EL (cell line): Measurements from ENCODE around the gene SMTNL1.

Experiments used
- DNase-seq: peaks from one replicate; pipeline ENCODE4 v3.0.0-alpha.2; 2016

SMTNL1 gene, protein sequence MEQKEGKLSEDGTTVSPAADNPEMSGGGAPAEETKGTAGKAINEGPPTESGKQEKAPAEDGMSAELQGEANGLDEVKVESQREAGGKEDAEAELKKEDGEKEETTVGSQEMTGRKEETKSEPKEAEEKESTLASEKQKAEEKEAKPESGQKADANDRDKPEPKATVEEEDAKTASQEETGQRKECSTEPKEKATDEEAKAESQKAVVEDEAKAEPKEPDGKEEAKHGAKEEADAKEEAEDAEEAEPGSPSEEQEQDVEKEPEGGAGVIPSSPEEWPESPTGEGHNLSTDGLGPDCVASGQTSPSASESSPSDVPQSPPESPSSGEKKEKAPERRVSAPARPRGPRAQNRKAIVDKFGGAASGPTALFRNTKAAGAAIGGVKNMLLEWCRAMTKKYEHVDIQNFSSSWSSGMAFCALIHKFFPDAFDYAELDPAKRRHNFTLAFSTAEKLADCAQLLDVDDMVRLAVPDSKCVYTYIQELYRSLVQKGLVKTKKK

DNA sequence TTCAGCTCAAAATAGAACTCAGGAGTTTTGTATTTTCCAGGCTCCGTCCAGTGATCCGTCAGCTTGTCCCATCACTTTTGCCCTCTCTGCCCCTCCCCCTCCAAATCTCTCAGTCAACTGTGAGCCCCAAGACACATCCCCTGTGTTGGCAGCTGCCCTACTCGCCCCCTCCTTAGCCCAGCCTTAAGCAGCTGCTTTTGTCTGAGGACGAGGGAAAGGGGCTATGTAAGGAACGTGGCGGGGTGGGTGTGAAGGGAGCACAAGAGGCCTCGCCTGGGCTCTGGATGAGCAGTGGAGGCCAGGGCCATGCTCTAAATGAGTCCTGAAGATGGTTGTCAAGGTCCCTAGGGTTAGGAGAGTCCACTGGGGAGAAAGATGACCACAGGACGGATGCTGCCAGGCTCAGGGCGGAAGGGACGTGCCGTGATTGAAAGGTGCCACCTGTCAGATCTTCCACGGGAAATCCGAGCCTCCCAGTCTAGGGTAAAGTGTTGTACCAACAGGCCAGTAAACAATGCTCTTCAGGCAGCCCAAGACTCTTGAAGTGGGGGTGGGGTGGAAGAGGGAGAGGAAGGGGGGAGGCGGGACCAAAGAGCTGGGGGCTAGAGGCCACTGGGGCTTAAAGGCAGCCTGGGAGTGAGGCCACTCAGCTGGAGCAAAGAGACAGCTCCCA lies at the start of gene SMTNL1:
SMTNL1 (plus strand) TSS at position 649 of the 673 bp plus-strand sequence. CDS start 5,048 bp downstream, outside the sequence.
- DNase-seq: no peak

DNA sequence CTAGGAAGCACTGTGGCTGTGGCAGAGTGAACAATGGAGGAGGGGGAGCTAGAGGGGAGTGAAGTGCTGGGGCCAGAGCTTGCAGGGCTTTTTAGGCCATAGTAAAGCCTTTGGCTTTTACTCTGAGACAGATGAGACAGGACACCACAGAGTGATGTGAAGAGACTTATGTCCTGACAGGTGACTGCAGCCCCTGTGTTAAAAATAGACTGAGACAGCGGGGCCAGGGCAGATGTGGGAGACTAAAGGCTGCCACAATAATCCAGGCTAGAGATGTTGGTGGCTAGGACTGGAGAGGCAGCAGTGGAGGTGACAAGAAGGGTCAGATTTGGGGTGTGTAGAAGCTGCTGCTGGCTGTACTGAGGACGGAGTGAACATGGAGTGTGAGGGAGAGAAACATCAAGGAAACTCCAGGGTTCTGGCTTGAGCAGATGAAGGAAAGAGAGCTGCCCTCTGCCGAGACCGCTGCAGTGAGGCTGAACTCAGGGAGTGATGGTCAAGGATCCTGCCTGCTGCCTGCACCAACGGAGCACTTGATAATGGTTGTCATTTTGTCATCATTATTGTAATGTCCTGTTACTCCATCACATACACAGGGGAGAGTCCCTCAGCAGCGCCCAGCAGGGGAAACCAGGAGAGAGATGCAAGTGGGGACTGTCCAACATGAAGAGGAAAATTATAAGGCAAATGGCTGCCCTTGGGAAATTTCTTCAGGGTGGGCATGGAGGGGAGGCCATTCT lies 49.3 kb upstream of the SMTNL1 start:
- no peak for DNase-seq

DNA sequence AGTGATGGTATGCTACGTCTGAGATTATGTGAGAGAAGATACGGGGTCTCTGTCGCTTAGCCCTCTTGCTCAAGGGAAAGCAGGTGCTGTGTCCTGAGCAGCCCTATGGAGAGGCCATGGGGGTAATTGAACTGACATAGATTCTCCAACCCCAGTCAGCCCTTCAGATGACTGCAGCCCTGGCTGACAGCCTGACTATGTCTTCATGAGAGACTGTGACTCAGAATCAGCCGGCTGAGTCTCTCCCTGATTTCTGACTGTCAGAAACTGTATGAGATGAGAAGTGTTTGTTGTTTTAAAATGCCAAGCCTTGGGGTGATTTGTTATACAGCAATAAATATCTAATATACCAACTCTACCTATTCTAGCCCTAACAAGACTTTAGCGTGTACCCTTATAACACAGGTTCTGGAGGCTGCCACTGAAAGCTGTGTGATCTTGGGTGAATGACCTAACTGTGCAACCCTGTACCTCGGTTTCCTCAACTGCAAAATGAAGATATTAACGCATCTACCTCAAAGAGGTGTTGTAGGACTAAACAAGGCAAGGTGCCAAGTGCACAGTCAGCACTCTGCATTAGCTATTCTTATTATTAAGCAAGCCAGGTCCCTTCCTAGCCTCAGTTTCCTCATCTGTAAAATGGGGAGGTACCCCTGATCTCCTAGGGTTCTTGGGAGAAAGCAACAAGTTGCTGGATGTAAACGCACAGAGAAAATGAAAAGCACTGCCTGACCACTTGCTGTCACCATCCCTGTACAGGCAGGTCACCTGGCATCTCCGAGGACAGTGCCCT lies 46.7 kb upstream of the SMTNL1 start:
- peak; percentile 43 for DNase-seq

DNA sequence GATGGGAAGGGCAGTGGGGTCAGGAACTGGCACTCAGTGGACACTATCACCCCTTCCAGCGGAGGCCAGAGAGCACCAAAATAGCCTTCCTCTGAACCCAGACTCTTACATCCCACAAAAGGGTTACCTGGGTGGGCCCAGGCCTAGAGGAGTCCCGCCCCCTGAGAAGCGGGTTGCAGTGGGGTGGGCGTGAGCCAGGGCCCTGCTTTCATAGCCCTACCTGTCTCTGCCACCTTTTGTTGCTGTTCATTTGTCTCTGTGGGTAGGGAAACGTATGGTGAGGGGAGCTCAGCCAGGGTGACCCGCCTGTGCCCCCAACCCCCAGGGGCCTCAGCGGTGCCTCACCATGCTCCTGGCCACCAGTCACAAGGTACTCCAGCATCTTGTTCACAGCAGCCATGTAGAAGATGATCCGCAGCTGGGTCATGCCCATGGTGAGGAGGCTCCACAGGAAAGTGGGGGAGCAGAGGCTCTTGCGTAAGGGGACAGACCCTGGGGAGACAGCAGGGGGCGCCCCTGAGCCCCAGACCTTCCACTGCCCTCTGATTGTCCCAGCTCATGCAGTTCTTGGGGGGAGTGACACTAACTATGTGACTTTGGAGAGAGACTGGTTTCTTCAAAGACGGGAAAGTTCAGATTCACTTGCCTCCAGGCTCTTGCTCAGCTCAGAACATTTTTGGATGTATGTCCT lies 45.9 kb upstream of the SMTNL1 start:
- DNase-seq: peak; percentile 44

DNA sequence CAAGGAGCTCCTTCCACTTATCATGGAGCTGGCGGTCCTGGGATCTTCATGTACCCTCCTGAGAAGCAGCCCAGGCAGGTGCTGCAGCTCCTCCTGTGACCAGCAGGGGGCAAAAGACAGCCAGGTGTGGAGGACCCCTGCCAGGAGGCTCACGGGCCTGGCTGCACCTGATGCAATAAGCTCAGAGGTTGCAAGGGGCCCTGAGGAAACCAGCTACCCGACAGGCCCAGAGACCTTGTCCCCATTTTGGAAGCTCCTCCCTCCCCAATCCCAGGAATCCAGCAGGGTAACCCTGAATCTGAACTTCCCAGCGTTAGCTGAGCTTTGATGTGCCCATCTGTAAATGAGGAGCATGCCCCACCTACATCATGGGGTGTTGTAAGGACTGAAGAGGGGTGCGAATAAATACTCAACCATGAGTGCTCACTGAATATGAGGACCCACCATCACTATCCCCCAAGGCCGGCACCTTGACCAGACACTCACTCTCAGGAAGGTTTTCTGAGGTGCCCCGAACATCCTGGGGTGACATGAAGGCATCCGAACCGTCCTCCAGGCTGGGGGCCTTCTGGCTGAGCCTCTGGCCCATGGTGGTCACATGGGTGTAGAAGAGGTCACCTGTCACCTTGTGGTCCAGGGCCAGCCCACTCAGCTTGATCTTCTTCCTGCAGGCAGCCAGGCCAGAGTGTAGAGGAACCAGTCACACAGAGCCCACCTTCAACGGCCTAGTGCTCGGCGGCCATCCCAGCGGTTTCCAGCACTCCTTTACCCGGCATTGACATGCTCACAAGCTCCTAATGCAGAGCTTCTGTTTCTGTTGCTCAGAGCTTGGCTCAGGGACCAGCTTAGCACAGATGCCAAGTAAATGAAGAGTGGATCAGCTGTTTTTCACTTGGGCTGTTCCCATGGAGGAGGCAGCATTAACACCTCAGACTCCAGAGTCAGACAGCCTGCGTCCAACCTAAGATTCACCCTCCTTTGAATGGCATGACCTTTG lies 43.6 kb upstream of the SMTNL1 start:
- DNase-seq: peak; percentile 31

DNA sequence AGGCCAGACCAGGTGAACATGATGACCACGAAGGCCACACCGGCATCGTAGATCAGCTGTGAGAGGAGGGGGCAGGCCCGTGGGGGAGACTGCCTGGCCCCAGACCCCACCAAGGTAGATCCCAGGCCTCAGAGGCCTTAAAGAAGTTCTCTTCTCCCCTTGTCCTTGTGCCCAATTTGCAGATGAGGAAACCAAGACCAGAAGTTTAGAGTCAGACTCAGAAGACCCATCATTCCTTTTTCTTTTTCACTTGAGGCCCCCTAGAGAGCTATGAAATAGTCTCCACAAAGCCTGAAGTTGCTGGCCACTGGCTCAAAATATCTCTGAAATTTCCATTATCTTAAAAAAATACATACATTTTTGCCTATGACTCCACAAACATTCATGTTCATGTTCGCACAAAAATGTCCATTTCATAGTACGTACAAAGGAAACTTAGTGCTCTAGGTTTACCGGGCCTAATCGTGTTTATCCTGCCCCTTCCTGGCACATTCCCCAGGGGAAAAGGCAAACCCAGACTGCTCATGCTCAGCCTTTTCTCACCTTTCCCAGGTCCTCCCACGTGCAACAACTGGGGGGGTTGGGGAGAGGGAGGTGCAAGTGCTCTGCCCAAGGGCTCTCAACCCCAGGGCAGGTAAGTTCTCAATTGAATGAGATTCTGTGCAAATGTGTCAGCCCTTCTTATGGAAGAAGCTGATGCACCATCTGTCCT lies 41.1 kb upstream of the SMTNL1 start:
- no peak for DNase-seq

DNA sequence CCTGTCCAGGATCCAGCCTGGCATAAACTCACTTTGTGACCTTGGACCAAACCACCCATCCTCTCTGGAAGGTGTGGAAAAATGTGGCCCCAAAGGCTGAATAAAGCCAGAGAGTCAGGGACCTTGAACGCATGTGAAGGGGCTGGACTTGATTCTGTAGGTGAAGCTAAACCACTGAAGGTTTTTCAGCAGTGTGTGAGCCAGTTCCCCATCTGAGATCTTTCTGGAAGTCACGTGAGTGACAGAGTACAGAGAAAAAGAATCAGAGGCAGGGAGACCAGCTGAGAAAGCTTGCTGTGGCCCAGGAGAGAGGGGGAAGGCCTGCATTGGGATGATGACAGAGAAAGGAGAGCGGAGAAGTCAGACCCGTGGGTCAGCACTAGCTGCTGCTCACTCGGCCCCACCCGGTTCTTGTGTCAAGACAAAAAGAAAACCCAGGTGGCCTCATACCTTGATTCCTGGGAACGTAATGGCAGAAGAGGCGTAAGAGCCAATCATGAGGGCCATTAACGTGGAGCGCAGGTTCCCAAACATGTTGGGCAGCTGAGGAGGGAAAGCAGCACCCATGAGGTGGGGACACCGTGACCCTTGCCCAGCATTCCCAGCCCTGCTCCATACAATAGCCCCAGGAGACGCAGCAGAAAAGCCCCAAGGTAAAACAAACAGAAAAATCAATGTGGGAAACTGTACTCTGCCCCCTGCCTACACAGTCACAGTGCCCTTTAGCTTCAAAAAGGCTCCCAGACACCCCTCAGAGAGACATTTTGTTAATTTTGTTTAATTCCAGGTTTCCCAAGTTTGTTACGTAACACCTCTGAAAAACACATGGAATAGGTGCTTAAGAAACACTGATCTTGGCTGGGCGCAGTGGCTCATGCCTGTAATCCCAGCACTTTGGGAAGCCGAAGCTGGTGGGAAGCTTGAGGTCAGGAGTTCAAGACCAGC lies 39.8 kb upstream of the SMTNL1 start:
- no peak for DNase-seq

DNA sequence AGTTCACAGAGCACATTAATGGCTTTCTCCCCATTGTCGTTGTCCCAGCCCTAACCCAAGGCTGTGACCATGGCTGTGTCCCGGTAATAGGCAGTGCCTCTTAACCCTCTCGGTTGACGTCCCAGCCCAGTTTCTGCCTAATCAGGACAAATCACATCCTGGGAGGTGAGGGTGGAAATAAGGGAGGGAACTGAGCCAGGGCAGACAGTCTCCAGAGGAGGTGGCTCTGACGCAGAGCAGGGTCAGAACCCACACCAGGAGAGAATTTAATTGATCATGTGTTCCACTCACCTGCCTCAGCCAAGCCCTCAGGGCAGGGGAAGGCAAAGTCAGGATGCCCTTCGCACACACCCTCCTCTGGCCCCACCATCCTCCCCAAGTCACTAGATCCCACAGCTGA lies 38.9 kb upstream of the SMTNL1 start:
- no peak for DNase-seq

DNA sequence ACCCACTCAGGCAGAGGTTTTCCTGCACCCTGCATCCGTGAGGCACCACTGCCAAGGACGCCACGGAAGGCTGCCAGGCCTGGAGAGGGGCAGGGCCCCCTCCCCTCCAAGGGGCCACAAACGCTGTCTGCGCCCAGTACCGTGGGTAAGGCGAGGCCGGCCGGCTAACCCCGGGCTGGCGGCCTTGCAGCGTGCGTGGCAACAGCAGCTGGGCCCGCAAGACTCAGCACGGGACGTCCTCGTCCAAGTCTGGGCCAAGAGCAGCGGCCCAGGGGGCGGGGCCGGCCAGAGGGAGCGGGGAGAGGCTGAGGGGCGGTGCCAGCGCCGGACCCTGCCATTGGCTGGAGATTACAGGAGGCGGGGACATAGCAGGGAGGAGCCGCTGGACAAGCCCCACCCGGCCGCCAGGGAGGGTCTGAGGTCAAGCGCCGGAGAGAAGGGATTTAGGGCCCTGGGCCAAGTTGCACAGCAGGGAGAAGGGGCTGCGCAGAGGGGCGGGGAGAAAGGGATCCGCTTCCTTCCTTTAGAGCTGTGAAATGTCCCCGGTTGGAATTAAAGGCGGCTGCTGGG lies 37.9 kb upstream of the SMTNL1 start:
- DNase-seq: peak; percentile 92

DNA sequence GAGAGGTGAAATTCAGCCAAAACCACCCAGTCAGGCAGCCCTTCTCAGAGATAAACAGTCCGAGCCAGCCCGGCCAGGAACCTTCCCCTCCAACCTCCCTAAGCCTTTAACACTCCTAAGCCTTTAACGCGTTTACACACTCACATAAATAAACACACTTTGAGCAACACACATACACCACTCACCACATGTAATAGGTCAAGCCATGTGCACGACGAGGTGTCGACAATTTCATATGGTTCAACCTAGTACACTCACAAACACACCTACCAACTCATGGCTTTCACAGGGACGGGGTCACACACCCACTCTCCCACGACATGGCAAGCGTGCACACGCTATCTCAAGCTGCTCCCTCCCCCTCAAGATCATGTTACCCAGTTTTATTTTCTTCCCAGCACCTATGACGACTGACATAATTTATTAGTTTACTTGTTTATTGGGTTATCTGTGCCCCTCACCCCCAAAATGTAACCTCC lies 37.4 kb upstream of the SMTNL1 start:
- no peak for DNase-seq

DNA sequence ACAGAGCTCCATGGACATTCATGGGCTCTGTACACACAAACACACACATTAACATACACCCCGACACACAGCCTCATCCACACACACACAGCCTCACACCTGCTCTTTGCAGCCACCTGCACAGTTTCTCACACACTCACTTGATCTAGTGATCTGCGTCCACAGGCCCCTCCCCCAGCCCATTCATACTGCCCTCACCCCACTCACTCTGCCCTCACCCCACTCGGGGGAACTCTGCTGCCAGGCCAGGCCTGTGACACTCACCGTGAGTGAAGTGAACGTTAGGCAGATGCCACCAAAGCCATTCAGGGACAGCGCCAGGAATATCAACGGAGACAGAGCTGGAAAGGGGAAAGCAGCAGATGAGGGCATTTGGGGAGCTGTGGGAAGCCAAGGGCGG lies 36.9 kb upstream of the SMTNL1 start:
- no peak for DNase-seq

DNA sequence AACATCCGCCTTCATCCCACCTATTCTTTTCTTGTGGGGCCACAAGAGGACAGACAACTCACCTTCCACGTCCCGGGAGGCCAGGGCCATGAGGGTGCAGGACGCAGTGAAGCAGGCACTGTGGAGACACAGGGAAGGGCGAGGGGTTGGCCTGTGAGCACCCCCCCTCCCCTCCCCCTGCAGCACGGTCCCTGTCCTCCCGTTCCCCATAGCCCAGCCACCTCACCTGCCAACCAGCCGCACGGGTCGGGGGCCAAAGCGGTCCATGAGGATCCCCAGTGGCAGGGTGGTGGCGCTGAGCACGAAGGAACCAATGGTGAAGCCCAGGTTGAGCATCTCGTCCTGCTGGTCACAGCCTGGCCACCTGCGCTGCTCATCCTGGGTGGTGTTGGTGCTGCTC lies 36.5 kb upstream of the SMTNL1 start:
- DNase-seq: no peak

DNA sequence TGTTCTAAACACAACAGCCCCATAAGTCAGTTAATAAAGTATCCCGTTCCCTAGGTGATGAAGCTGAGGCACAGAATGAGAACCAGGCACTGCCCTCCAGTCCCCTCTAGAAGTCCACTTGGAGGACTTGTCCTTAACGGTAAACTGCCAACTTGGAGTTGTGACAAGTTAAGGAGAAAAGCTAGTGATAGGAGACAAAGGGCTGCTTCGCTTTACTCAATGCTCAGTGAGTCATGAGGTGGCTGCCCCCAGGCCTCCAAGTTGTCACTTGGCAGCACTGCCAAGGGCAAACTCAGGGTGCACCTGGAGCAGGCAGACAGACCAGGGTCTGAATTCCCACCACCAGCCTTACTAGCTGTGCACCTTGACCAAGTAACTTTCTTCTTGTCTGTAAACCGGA lies 35.4 kb upstream of the SMTNL1 start:
- DNase-seq: no peak

DNA sequence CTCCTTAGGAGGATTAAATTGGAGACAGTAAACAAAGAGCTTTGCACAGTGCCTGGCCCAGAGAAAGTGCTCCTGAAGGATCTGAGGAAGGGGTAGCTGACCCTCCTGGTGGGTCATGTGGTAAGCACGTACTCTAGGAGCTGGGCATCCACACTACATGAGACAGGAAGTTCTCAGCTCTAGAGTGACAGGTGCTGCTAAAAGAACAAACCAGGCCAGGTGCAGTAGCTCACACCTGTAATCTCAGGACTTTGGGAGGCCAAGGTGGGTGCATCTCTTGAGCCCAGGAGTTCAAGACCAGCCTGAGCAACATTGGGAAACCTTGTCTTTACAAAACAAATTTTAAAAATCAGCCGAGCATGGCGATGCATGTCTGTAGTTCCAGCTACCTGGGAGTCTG lies 35.0 kb upstream of the SMTNL1 start:
- DNase-seq: no peak

DNA sequence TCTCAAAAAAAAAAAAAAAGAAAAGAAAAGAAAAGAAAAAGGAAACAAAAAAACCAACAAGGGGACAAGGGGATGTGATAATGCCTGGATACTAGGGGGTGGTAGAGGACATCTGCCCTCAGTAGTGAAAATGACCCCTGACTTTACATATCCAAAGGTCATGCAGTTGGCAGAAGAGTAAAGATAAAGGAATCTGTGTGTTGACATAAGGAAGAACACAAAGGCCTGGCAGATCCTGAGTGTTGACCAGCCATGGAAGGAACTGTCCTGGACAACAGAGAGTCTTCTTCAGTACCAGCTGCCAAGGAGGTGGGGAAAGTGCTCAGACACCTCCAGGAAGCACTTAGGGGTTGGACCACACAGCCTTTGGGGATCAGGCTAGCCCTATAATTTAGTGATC lies 34.5 kb upstream of the SMTNL1 start:
- no peak for DNase-seq

DNA sequence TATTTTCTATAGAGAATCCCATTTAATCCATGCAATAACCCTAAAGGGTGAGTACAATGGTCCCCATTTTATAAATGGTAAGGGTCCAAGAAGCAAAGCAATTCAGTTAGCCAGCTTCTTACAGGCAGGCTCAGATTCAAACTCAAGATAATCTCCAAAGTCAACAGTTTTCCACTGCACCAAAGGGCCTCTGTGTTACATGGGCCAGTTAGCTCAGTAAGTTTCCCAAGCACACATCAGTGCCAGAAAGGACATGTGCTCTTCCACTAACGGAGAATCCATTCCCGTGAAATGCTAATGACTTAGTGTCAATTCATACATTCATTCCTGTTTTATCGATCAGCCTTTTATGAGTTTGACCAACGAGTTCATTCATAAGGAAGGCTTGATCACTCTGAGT lies 32.9 kb upstream of the SMTNL1 start:
- no peak for DNase-seq

DNA sequence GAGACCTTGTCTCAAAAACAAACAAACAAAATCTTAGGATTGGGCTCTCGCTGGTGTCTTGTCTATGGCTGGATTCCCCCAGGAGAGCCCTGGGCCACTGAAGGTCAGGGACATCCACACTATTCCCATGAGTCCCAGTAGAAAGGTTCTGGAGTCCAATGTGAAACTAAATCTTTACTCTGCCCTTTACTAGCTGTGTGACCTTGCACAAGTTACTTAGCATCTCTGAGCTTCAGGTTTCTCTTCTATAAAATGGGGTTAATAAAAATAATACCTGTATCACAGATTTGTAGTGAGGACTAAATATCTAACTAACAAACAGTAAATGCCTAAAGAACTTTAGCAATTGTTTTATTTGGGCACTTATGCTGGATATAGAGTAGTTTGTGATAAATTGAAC lies 30.9 kb upstream of the SMTNL1 start:
- no peak for DNase-seq
